HS-27A (cell line): Measurements from ENCODE around the gene KANK4.
"Not testable (repeated sequence)": the region's sequence is repeated elsewhere in the genome, so short reads cannot be mapped to it uniquely, and the experiment has no call there.

Experiments
- DNase-seq: peaks from one replicate; pipeline ENCODE4 v3.0.0-alpha.2; 2012; ENCODE audit warnings: low read depth, missing footprints

KANK4 gene

GRCh38 chr1:62237950-62238374 lies 81.3 kb downstream of the KANK4 start:
- DNase-seq, result no peak

- no peak for DNase-seq
Measured at GRCh38 chr1:62237361-62237760, 81.9 kb downstream of the KANK4 start.

- no peak for DNase-seq
Measured at GRCh38 chr1:62235576-62235975, 83.7 kb downstream of the KANK4 start.

GRCh38 chr1:62234688-62235087 lies 84.5 kb downstream of the KANK4 start:
- no peak for DNase-seq

GRCh38 chr1:62233926-62234450 lies 85.2 kb downstream of the KANK4 start:
- no peak for DNase-seq

- no peak for DNase-seq
Measured at GRCh38 chr1:62232871-62233278, 86.4 kb downstream of the KANK4 start.

GRCh38 chr1:62230718-62231117 lies 88.5 kb downstream of the KANK4 start:
- DNase-seq, result peak; percentile 49

GRCh38 chr1:62229932-62230331 lies 89.3 kb downstream of the KANK4 start:
- no peak for DNase-seq

- DNase-seq, result no peak
Measured at GRCh38 chr1:62229468-62229867, 89.8 kb downstream of the KANK4 start.

- DNase-seq, result no peak
Measured at GRCh38 chr1:62228883-62229187, 90.4 kb downstream of the KANK4 start.

- no peak for DNase-seq
Measured at GRCh38 chr1:62228136-62228882, 90.9 kb downstream of the KANK4 start.

GRCh38 chr1:62227496-62227895 lies 91.7 kb downstream of the KANK4 start:
- DNase-seq, result no peak

- no peak for DNase-seq
Measured at GRCh38 chr1:62224182-62224581, 95.1 kb downstream of the KANK4 start.

- DNase-seq, result no peak
Measured at GRCh38 chr1:62222321-62222720, 96.9 kb downstream of the KANK4 start.

- no peak for DNase-seq
Measured at GRCh38 chr1:62221171-62221570, 98.1 kb downstream of the KANK4 start.

- not testable (repeated sequence) for DNase-seq
Measured at GRCh38 chr1:62220456-62220855, 98.8 kb downstream of the KANK4 start.

GRCh38 chr1:62218604-62219003 lies 100.6 kb downstream of the KANK4 start:
- no peak for DNase-seq

- DNase-seq, result no peak
Measured at GRCh38 chr1:62213075-62213914, 105.9 kb downstream of the KANK4 start.

GRCh38 chr1:62212411-62212810 lies 106.8 kb downstream of the KANK4 start:
- DNase-seq, result no peak

GRCh38 chr1:62210960-62211359 lies 108.3 kb downstream of the KANK4 start:
- DNase-seq, result no peak

GRCh38 chr1:62209931-62210595 lies 109.2 kb downstream of the KANK4 start:
- no peak for DNase-seq

- no peak for DNase-seq
Measured at GRCh38 chr1:62208970-62209369, 110.3 kb downstream of the KANK4 start.

GRCh38 chr1:62208087-62208486 lies 111.1 kb downstream of the KANK4 start:
- DNase-seq, result no peak
